SU-DHL-6 (cell line): ENCODE results near the gene FUCA1.

Source experiments
- H2AFZ ChIP-seq: fragments of 200-600 bp; sonication (generic); 2 replicates; pipeline ENCODE4 v1.6.1; 2014; ENCODE audit warnings: low read depth, mild to moderate bottlenecking, moderate library complexity, mixed read lengths, antibody characterized with exemption, low read length; ENCODE audit not compliant: severe bottlenecking
- H3F3A ChIP-seq: fragments of 200-600 bp; shearing (Covaris generic); 2 replicates; pipeline ENCODE4 v1.6.0; 2016; ENCODE audit warnings: antibody characterized with exemption, mild to moderate bottlenecking; ENCODE audit not compliant: insufficient read depth
- H3K27ac ChIP-seq: fragments of 200-600 bp; sonication (generic); 2 replicates; pipeline ENCODE4 v1.5.1; 2016; ENCODE audit warnings: low read depth, mild to moderate bottlenecking, low read length, moderate library complexity, mixed read lengths
- H3K27me3 ChIP-seq: fragments of 200-600 bp; sonication (generic), shearing (Covaris generic); 2 replicates; pipeline ENCODE4 v1.6.0; 2014; ENCODE audit warnings: mild to moderate bottlenecking, low read length
- H3K36me3 ChIP-seq: fragments of 200-600 bp; sonication (generic); 2 replicates; pipeline ENCODE4 v1.6.1; 2014; ENCODE audit warnings: mild to moderate bottlenecking, low read length, mixed read lengths
- H3K4me2 ChIP-seq: fragments of 300-600, 200-600 bp; shearing (Covaris generic), sonication (generic); 2 replicates; pipeline ENCODE4 v1.6.0; 2014; ENCODE audit warnings: low read length, low read depth, mild to moderate bottlenecking; ENCODE audit not compliant: poor library complexity, severe bottlenecking
- H3K4me3 ChIP-seq: fragments of 200-600 bp; sonication (generic); 2 replicates; pipeline ENCODE4 v1.5.1; 2014; ENCODE audit warnings: antibody characterized with exemption, low read length, mild to moderate bottlenecking, mixed read lengths; ENCODE audit not compliant: insufficient read depth, poor library complexity, severe bottlenecking
- H3K79me2 ChIP-seq: fragments of 200-600 bp; sonication (generic); 2 replicates; pipeline ENCODE4 v1.6.1; 2014; ENCODE audit warnings: mild to moderate bottlenecking, low read length, moderate library complexity; ENCODE audit not compliant: insufficient read depth
- H3K9ac ChIP-seq: fragments of 200-600 bp; sonication (generic); 2 replicates; pipeline ENCODE4 v1.7.0; 2014; ENCODE audit warnings: mild to moderate bottlenecking, low read length
- H3K9me2 ChIP-seq: fragments of 200-600 bp; sonication (generic); replicated peaks from 2 replicates; pipeline ENCODE4 v1.6.1; 2014; ENCODE audit warnings: low read length; ENCODE audit not compliant: insufficient read depth
- H3K9me3 ChIP-seq: fragments of 200-600 bp; sonication (generic); 2 replicates; pipeline ENCODE4 v1.6.1; 2014; ENCODE audit warnings: low read length, mixed read lengths; ENCODE audit not compliant: insufficient read depth
- H4K20me1 ChIP-seq: fragments of 200-600 bp; sonication (generic); 2 replicates; pipeline ENCODE4 v1.6.1; 2014; ENCODE audit warnings: low read depth, mild to moderate bottlenecking, antibody characterized with exemption, low read length, moderate library complexity, mixed read lengths
- EZH2phosphoT487 ChIP-seq: fragments of 200-600 bp; sonication (generic), shearing (Covaris generic); conservative IDR thresholded peaks from 2 replicates; pipeline ENCODE4 v1.6.1; 2018; ENCODE audit warnings: mild to moderate bottlenecking, antibody characterized with exemption, low read length, moderate library complexity, mixed read lengths
- TF ChIP-seq, protein P1 (sequence below): fragments of 200-600 bp; sonication (generic); IDR thresholded peaks from one replicate; pipeline ENCODE4 v1.5.1; 2017; ENCODE audit warnings: antibody characterized with exemption, mild to moderate bottlenecking, low read length, moderate library complexity; ENCODE audit not compliant: insufficient read depth, poor library complexity, severe bottlenecking

FUCA1 gene

DNA sequence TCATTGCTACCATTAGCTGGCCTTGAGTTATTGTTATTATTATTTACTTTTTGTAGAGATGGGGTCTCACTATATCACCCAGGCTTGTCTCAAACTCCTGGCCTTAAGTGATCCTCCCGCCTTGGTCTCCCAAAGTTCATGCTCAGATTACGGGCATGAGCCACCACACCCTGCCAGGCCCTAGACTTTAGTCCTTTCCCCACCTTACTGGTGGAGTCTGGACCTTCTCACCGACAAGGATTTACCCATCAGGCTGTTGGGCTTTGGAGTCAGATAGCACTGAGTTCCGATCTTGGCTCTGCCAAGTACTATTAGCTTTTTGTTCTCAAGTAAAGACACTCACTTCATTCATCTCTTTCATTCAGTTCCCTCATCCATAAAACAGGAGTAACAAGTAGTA lies 27.9 kb upstream of the FUCA1 start:
- no peak overlapping the region for H3K4me2 ChIP-seq
- no peaks in the 10 kb centered on the region for H4K20me1 ChIP-seq
- H3K27me3 ChIP-seq: no peaks in the 10 kb centered on the region
- H3K36me3 ChIP-seq: no peaks in the 10 kb centered on the region
- TF ChIP-seq, protein P1, sequence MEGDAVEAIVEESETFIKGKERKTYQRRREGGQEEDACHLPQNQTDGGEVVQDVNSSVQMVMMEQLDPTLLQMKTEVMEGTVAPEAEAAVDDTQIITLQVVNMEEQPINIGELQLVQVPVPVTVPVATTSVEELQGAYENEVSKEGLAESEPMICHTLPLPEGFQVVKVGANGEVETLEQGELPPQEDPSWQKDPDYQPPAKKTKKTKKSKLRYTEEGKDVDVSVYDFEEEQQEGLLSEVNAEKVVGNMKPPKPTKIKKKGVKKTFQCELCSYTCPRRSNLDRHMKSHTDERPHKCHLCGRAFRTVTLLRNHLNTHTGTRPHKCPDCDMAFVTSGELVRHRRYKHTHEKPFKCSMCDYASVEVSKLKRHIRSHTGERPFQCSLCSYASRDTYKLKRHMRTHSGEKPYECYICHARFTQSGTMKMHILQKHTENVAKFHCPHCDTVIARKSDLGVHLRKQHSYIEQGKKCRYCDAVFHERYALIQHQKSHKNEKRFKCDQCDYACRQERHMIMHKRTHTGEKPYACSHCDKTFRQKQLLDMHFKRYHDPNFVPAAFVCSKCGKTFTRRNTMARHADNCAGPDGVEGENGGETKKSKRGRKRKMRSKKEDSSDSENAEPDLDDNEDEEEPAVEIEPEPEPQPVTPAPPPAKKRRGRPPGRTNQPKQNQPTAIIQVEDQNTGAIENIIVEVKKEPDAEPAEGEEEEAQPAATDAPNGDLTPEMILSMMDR: no peak
- TF ChIP-seq EZH2phosphoT487: no peak
- no peak overlapping the region for H3K27ac ChIP-seq
- no peak overlapping the region for H3K4me3 ChIP-seq
- H3K79me2 ChIP-seq: peaks cover 14% of the 10 kb centered on the region; the same call in 1 of the 2 replicates
- peaks cover 12% of the 10 kb centered on the region; the same call in 1 of the 2 replicates for H3F3A ChIP-seq
- H3K9ac ChIP-seq: no peak overlapping the region
- no peaks in the 10 kb centered on the region for H3K9me3 ChIP-seq
- no peaks in the 10 kb centered on the region for H3K9me2 ChIP-seq
- no peak overlapping the region for H2AFZ ChIP-seq

DNA sequence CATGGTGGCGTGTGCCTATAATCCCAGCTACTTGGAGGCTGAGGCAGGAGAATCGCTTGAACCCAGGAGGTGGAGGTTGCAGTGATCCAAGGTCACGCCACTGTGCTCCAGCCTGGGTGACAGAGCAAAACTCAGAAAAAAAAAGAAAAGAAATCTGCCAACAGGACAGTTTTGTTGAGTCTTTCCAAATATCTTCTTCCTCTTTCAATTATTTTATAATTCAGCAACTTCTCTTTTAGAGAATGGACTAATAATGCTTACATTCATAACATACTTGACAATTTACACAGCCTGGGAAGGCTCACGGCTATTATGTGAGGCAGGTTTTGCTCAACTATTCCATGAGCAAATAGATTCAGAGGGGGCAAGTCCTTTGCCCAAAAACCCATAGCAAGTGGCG lies 27.0 kb upstream of the FUCA1 start:
- no peak overlapping the region for H3K4me2 ChIP-seq
- peaks cover 14% of the 10 kb centered on the region; the same call in 1 of the 2 replicates for H3K79me2 ChIP-seq

DNA sequence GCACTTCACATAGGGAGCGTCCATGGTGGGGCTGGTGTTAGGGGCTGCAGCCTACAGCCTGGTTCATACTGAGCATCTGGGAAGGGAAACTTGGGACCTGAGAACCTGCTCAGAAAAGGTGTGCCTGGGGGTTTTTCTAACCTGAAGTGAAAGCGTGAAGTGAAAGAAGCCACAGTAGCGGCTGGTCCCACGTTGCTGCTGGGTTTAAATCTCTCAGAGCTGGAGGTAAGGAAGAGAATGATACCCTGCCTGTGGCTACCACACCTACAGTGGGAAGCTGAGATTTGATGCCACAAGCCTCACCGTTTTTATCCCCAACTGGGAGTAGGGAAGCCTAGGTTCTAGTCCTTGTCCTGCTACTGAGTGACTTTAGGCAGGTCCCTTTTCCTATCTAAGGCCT lies 21.0 kb upstream of the FUCA1 start:
- Histone ChIP-seq H2AFZ (no peak overlapping the region), H4K20me1 (no peaks in the 10 kb centered on the region), H3K27me3 (no peaks in the 10 kb centered on the region), H3F3A (peaks cover 29% of the 10 kb centered on the region), H3K9me3 (no peaks in the 10 kb centered on the region), H3K4me3 (peak overlapping the region; percentile 39), H3K9ac (peak overlapping the region; percentile 47), H3K9me2 (no peaks in the 10 kb centered on the region), H3K27ac (peak overlapping the region; percentile 90), H3K36me3 (no peaks in the 10 kb centered on the region), H3K79me2 (peaks cover 20% of the 10 kb centered on the region; the same call in 1 of the 2 replicates), H3K4me2 (peak overlapping the region; percentile 91)
- no peak for TF ChIP-seq EZH2phosphoT487
- TF ChIP-seq, protein P1: no peak

More for the DNA sequence above, 27.0 kb upstream of the FUCA1 start:
- H3F3A ChIP-seq: peaks cover 12% of the 10 kb centered on the region; the same call in 1 of the 2 replicates
- no peak overlapping the region for H3K4me3 ChIP-seq
- H3K9me2 ChIP-seq: no peaks in the 10 kb centered on the region
- H3K9ac ChIP-seq: no peak overlapping the region
- TF ChIP-seq, protein P1: no peak
- no peak for TF ChIP-seq EZH2phosphoT487
- H3K36me3 ChIP-seq: no peaks in the 10 kb centered on the region
- no peaks in the 10 kb centered on the region for H3K27me3 ChIP-seq
- H3K27ac ChIP-seq: no peak overlapping the region
- no peak overlapping the region for H2AFZ ChIP-seq
- H3K9me3 ChIP-seq: no peaks in the 10 kb centered on the region
- H4K20me1 ChIP-seq: no peaks in the 10 kb centered on the region
